Liver (tissue), 9 donors: ENCODE results near the gene CARMIL1. TPM values are rescaled to one million over a fixed set of nuclear protein-coding genes. Genes with fewer than 3 reads are reported as not detected.

Experiments
- DNase-seq: peaks from one replicate; pipeline ENCODE4 v3.0.0-alpha.2; 2017; ENCODE audit warnings: low spot score
- H3K27ac ChIP-seq, 2 donors: one replicate each; pipeline ENCODE4 v1.7.0; 2013; ENCODE audit warnings: inconsistent platforms in 2 of 2, low read length in 2 of 2, control low read depth in 1 of 2, low read depth in 1 of 2, mild to moderate bottlenecking in 1 of 2
- H3K27me3 ChIP-seq, 4 donors: one replicate each; pipeline versions ENCODE4 v1.6.1 to v1.7.0; 2013; ENCODE audit warnings: low read length in 3 of 4, inconsistent platforms in 1 of 4, mild to moderate bottlenecking in 1 of 4, moderate library complexity in 1 of 4; ENCODE audit not compliant: control insufficient read depth in 4 of 4, insufficient read depth in 4 of 4
- H3K36me3 ChIP-seq, 4 donors: one replicate each; pipeline versions ENCODE4 v1.6.1 to v1.7.0; 2013; ENCODE audit warnings: low read length in 3 of 4, mild to moderate bottlenecking in 3 of 4, low read depth in 1 of 4, moderate library complexity in 1 of 4; ENCODE audit not compliant: control insufficient read depth in 4 of 4, insufficient read depth in 3 of 4
- H3K4me1 ChIP-seq, 4 donors: one replicate each; pipeline versions ENCODE4 v1.6.1 to v1.7.0; 2013; ENCODE audit warnings: low read length in 3 of 4, mild to moderate bottlenecking in 3 of 4, moderate library complexity in 1 of 4; ENCODE audit not compliant: control insufficient read depth in 4 of 4, insufficient read depth in 4 of 4
- H3K4me3 ChIP-seq, 3 donors: one replicate each; pipeline versions ENCODE4 v1.6.1 to v1.7.0; 2013; ENCODE audit warnings: low read length in 3 of 3, control low read depth in 1 of 3, low read depth in 1 of 3, mild to moderate bottlenecking in 1 of 3
- H3K9ac ChIP-seq, 2 donors: one replicate each; pipeline ENCODE4 v1.7.0; 2013; ENCODE audit warnings: low read length in 2 of 2, mild to moderate bottlenecking in 2 of 2, moderate library complexity in 2 of 2, control low read depth in 1 of 2, low read depth in 1 of 2
- H3K9me3 ChIP-seq, 4 donors: one replicate each; pipeline versions ENCODE4 v1.6.1 to v1.7.0; 2013; ENCODE audit warnings: low read length in 3 of 4; ENCODE audit not compliant: control insufficient read depth in 4 of 4
- ATF3 ChIP-seq: IDR thresholded peaks from 2 replicates; pipeline ENCODE4 v1.6.1; 2016; ENCODE audit warnings: antibody characterized with exemption
- EGR1 ChIP-seq, 2 donors: IDR thresholded peaks; 2 replicates each; pipeline ENCODE4 v1.6.1; 2016 to 2018; ENCODE audit warnings: antibody characterized with exemption in 2 of 2, low read depth in 2 of 2
- FOXA1 ChIP-seq: IDR thresholded peaks from 2 replicates; pipeline ENCODE4 v1.6.1; 2016; ENCODE audit warnings: antibody characterized with exemption
- FOXA2 ChIP-seq: IDR thresholded peaks from 2 replicates; pipeline ENCODE4 v1.6.1; 2016; ENCODE audit warnings: antibody characterized with exemption
- GABPA ChIP-seq, 2 donors: IDR thresholded peaks in 1 of 2; conservative IDR thresholded peaks in 1 of 2; 2 replicates each; pipeline ENCODE4 v1.6.1; 2016; ENCODE audit warnings: antibody characterized with exemption in 2 of 2, mild to moderate bottlenecking in 1 of 2, moderate library complexity in 1 of 2
- HNF4A ChIP-seq, 2 donors: conservative IDR thresholded peaks; 2 replicates each; pipeline ENCODE4 v1.6.1; 2016; ENCODE audit warnings: antibody characterized with exemption in 2 of 2, mild to moderate bottlenecking in 2 of 2
- HNF4G ChIP-seq: IDR thresholded peaks from 2 replicates; pipeline ENCODE4 v1.6.1; 2016; ENCODE audit warnings: antibody characterized with exemption
- JUND ChIP-seq, 2 donors: IDR thresholded peaks; 2 replicates each; pipeline ENCODE4 v1.6.1; 2016; ENCODE audit warnings: antibody characterized with exemption in 2 of 2
- MAX ChIP-seq: IDR thresholded peaks from 2 replicates; pipeline ENCODE4 v1.6.1; 2016; ENCODE audit warnings: antibody characterized with exemption
- NR2F2 ChIP-seq: IDR thresholded peaks from 2 replicates; pipeline ENCODE4 v1.6.1; 2016; ENCODE audit warnings: antibody characterized with exemption
- RAD21 ChIP-seq, 2 donors: IDR thresholded peaks; 2 replicates each; pipeline ENCODE4 v1.6.1; 2016; ENCODE audit warnings: antibody characterized with exemption in 2 of 2, mild to moderate bottlenecking in 2 of 2
- RXRA ChIP-seq, 2 donors: IDR thresholded peaks; 2 replicates each; pipeline ENCODE4 v1.6.1; 2017 to 2018; ENCODE audit warnings: antibody characterized with exemption in 2 of 2, mild to moderate bottlenecking in 1 of 2
- SP1 ChIP-seq: IDR thresholded peaks from 2 replicates; pipeline ENCODE4 v1.6.1; 2018; ENCODE audit warnings: antibody characterized with exemption, mild to moderate bottlenecking
- TAF1 ChIP-seq: conservative IDR thresholded peaks from 2 replicates; pipeline ENCODE4 v1.6.1; 2016; ENCODE audit warnings: antibody characterized with exemption, mild to moderate bottlenecking
- YY1 ChIP-seq: IDR thresholded peaks from 2 replicates; pipeline ENCODE4 v1.6.1; 2016; ENCODE audit warnings: antibody characterized with exemption, mild to moderate bottlenecking
- ZBTB33 ChIP-seq: IDR thresholded peaks from 2 replicates; pipeline ENCODE4 v1.6.1; 2016; ENCODE audit warnings: antibody characterized with exemption
- WGBS: extraction: QIAGEN DNeasy Blood & Tissue Kit; methylation state at CpG from one replicate; pipeline ENCODE4 v1.1.7; 2013; 5-methylcytosine and 5-hydroxymethylcytosine counted together
- polyA plus RNA-seq, 2 donors: library from polyadenylated mRNA; stranded (reverse) in 1 of 2; unstranded in 1 of 2; fragments of 200-250 nt in 1 of 2; fragments of >200 nt in 1 of 2; fragmentation: Nextera tagmentation in 1 of 2; extraction: Ambion mirVana in 1 of 2; gene quantifications; one replicate each; pipeline versions ENCODE4 v1.2.1 to v1.2.3, GENCODE V29; 2013 to 2015
- total RNA-seq, 2 donors: library from RNA; depleted of rRNA; stranded (reverse); fragments of >200 nt; gene quantifications; one replicate each; pipeline ENCODE4 v1.2.3, GENCODE V29; 2014
- TF ChIP-seq, protein P1 (sequence below): IDR thresholded peaks from 2 replicates; pipeline ENCODE4 v1.6.1; 2016; ENCODE audit warnings: antibody characterized with exemption, mild to moderate bottlenecking
- TF ChIP-seq, protein P2 (sequence below): fragments of 150-350 bp; IDR thresholded peaks from 2 replicates; pipeline ENCODE4 v1.5.1; 2017; ENCODE audit warnings: improper control_type of control experiment, low read depth, low read length; ENCODE audit not compliant: missing input control
- donor health status: healthy.
- donor health status: healthy.
- donor health status: healthy.
- donor health status: healthy.
- donor health status: healthy.

CARMIL1 gene
- total and polyA plus RNA-seq, 4 donors = 1.4 to 9.5 (median 3.5) TPM

GRCh38 chr6:25302151-25302550 lies 23.0 kb downstream of the CARMIL1 start (continued):
- TF ChIP-seq ZBTB33 = no peak
- no peak for TF ChIP-seq RXRA (IDR thresholded peaks at IDR 0.05)
- no peak for TF ChIP-seq GABPA (IDR thresholded peaks at IDR 0.05 in 1 of 2, conservative IDR thresholded peaks at IDR 0.05 in 1 of 2)
- TF ChIP-seq RAD21 (IDR thresholded peaks at IDR 0.05) = no peak
- no peak for TF ChIP-seq HNF4G
- TF ChIP-seq FOXA2 = no peak
- TF ChIP-seq ATF3 = no peak
- TF ChIP-seq FOXA1 = no peak

- no peak overlapping the region for H3K4me3 ChIP-seq
- no peaks in the 10 kb centered on the region for H3K9me3 ChIP-seq
- no peak for DNase-seq
- H3K27me3 ChIP-seq = no peaks in the 10 kb centered on the region
- H3K36me3 ChIP-seq = no peaks in the 10 kb centered on the region
- TF ChIP-seq TAF1 (no peak), ZBTB33 (no peak), SP1 (no peak), YY1 (no peak), GABPA (IDR thresholded peaks at IDR 0.05 in 1 of 2, conservative IDR thresholded peaks at IDR 0.05 in 1 of 2) (no peak), JUND (IDR thresholded peaks at IDR 0.05) (no peak), FOXA2 (no peak), ATF3 (no peak), RAD21 (IDR thresholded peaks at IDR 0.05) (no peak), FOXA1 (no peak), HNF4A (conservative IDR thresholded peaks at IDR 0.05) (no peak), EGR1 (IDR thresholded peaks at IDR 0.05; ENCODE audit: low read depth in 2 of 2) (no peak), MAX (no peak), NR2F2 (no peak), RXRA (IDR thresholded peaks at IDR 0.05) (no peak)
- TF ChIP-seq, protein P1, sequence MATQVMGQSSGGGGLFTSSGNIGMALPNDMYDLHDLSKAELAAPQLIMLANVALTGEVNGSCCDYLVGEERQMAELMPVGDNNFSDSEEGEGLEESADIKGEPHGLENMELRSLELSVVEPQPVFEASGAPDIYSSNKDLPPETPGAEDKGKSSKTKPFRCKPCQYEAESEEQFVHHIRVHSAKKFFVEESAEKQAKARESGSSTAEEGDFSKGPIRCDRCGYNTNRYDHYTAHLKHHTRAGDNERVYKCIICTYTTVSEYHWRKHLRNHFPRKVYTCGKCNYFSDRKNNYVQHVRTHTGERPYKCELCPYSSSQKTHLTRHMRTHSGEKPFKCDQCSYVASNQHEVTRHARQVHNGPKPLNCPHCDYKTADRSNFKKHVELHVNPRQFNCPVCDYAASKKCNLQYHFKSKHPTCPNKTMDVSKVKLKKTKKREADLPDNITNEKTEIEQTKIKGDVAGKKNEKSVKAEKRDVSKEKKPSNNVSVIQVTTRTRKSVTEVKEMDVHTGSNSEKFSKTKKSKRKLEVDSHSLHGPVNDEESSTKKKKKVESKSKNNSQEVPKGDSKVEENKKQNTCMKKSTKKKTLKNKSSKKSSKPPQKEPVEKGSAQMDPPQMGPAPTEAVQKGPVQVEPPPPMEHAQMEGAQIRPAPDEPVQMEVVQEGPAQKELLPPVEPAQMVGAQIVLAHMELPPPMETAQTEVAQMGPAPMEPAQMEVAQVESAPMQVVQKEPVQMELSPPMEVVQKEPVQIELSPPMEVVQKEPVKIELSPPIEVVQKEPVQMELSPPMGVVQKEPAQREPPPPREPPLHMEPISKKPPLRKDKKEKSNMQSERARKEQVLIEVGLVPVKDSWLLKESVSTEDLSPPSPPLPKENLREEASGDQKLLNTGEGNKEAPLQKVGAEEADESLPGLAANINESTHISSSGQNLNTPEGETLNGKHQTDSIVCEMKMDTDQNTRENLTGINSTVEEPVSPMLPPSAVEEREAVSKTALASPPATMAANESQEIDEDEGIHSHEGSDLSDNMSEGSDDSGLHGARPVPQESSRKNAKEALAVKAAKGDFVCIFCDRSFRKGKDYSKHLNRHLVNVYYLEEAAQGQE = no peak
- TF ChIP-seq, protein P2, sequence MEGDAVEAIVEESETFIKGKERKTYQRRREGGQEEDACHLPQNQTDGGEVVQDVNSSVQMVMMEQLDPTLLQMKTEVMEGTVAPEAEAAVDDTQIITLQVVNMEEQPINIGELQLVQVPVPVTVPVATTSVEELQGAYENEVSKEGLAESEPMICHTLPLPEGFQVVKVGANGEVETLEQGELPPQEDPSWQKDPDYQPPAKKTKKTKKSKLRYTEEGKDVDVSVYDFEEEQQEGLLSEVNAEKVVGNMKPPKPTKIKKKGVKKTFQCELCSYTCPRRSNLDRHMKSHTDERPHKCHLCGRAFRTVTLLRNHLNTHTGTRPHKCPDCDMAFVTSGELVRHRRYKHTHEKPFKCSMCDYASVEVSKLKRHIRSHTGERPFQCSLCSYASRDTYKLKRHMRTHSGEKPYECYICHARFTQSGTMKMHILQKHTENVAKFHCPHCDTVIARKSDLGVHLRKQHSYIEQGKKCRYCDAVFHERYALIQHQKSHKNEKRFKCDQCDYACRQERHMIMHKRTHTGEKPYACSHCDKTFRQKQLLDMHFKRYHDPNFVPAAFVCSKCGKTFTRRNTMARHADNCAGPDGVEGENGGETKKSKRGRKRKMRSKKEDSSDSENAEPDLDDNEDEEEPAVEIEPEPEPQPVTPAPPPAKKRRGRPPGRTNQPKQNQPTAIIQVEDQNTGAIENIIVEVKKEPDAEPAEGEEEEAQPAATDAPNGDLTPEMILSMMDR = no peak
- 55% methylated on average over 6 of the region's 6 CpGs for WGBS
- H3K27ac ChIP-seq = no peak overlapping the region
- no peaks in the 10 kb centered on the region for H3K4me1 ChIP-seq
- H3K9ac ChIP-seq = no peak overlapping the region
Measured at GRCh38 chr6:25302677-25303128, 23.5 kb downstream of the CARMIL1 start.
